Osteoblast (primary cell): ENCODE measurements around the gene NKAPD1. TPM values are rescaled to one million over a fixed set of nuclear protein-coding genes. Genes with fewer than 3 reads are reported as not detected.
A peak's percentile ranks its signal among the peaks of the same experiment; 100 is the strongest.

ENCODE experiments used
- DNase-seq: peaks from one replicate; pipeline ENCODE4 v3.0.0; 2011; ENCODE audit warnings: low spot score, mixed read lengths; ENCODE audit not compliant: insufficient read length; ENCODE audit errors: missing footprints
- H2AFZ ChIP-seq: 2 replicates; pipeline ENCODE4 v1.6.0; 2011; ENCODE audit warnings: mild to moderate bottlenecking, low read length
- H3K27ac ChIP-seq: 2 replicates; pipeline ENCODE4 v1.5.1; 2011; ENCODE audit warnings: mild to moderate bottlenecking, low read depth, low read length, moderate library complexity
- H3K27me3 ChIP-seq: 2 replicates; pipeline ENCODE4 v1.6.0; 2012; ENCODE audit warnings: mild to moderate bottlenecking, control low read depth, inconsistent platforms, low read length, moderate library complexity; ENCODE audit not compliant: insufficient read depth
- H3K36me3 ChIP-seq: 2 replicates; pipeline ENCODE4 v1.5.1; 2011; ENCODE audit warnings: mild to moderate bottlenecking, low read length, control low read depth, moderate library complexity; ENCODE audit not compliant: insufficient read depth
- H3K4me1 ChIP-seq: 2 replicates; pipeline ENCODE4 v1.5.1; 2011; ENCODE audit warnings: mild to moderate bottlenecking, low read length, control low read depth, moderate library complexity; ENCODE audit not compliant: insufficient read depth
- H3K4me2 ChIP-seq: 2 replicates; pipeline ENCODE4 v1.6.0; 2011; ENCODE audit warnings: mild to moderate bottlenecking, low read length; ENCODE audit not compliant: insufficient read depth
- H3K4me3 ChIP-seq: fragments of 200-600 bp; sonication (generic); 3 replicates; pipeline ENCODE4 v1.5.1; 2012; ENCODE audit warnings: mild to moderate bottlenecking, low read length, inconsistent platforms; ENCODE audit not compliant: insufficient read depth
- H3K79me2 ChIP-seq: 2 replicates; pipeline ENCODE4 v1.6.0; 2012; ENCODE audit warnings: mild to moderate bottlenecking, low read length, control low read depth, inconsistent platforms; ENCODE audit not compliant: insufficient read depth
- H3K9me3 ChIP-seq: 2 replicates; pipeline ENCODE4 v1.5.1; 2011; ENCODE audit warnings: low read depth, low read length, control low read depth
- H4K20me1 ChIP-seq: 2 replicates; pipeline ENCODE4 v1.6.0; 2012; ENCODE audit warnings: mild to moderate bottlenecking, low read length, control low read depth; ENCODE audit not compliant: insufficient read depth
- CTCF ChIP-seq: IDR thresholded peaks from 2 replicates; pipeline ENCODE4 v1.5.1; 2011; ENCODE audit warnings: mild to moderate bottlenecking, low read depth, low read length, moderate library complexity; ENCODE audit errors: extremely low read depth
- total RNA-seq: library from RNA; depleted of rRNA; stranded (reverse); fragments of >200 nt; gene quantifications from 2 replicates; pipeline ENCODE4 v1.2.3, GENCODE V29; 2012

The NKAPD1 gene
- total RNA-seq, 1 donor, result 37.6 TPM

GRCh38 chr11:112062923-112063322 is 11.2 kb upstream of the NKAPD1 start:
- no peaks in the 10 kb centered on the region for H3K79me2 ChIP-seq
- H3K4me2 ChIP-seq, result no peak overlapping the region
- no peaks in the 10 kb centered on the region for H4K20me1 ChIP-seq
- no peak overlapping the region for H3K27ac ChIP-seq
- H3K9me3 ChIP-seq, result no peaks in the 10 kb centered on the region
- H3K4me3 ChIP-seq, result no peak overlapping the region
- DNase-seq, result no peak
- no peaks in the 10 kb centered on the region for H3K27me3 ChIP-seq
- TF ChIP-seq CTCF, result no peak
- peaks cover 21% of the 10 kb centered on the region for H3K36me3 ChIP-seq
- no peaks in the 10 kb centered on the region for H3K4me1 ChIP-seq
- no peak overlapping the region for H2AFZ ChIP-seq

- no peak for DNase-seq
- TF ChIP-seq CTCF, result no peak
- H3K9me3 ChIP-seq, result no peaks in the 10 kb centered on the region
- peaks cover 4% of the 10 kb centered on the region for H4K20me1 ChIP-seq
- peaks cover 20% of the 10 kb centered on the region for H3K4me1 ChIP-seq
- H3K4me3 ChIP-seq, result no peak overlapping the region
- H3K4me2 ChIP-seq, result no peak overlapping the region
- no peak overlapping the region for H2AFZ ChIP-seq
- peaks cover 52% of the 10 kb centered on the region for H3K79me2 ChIP-seq
- H3K36me3 ChIP-seq, result peaks cover 67% of the 10 kb centered on the region
- H3K27ac ChIP-seq, result peak overlapping the region; percentile 88
- no peaks in the 10 kb centered on the region for H3K27me3 ChIP-seq
These were observed 8.6 kb downstream of the NKAPD1 start for GRCh38 chr11:112082729-112083128.

DNA sequence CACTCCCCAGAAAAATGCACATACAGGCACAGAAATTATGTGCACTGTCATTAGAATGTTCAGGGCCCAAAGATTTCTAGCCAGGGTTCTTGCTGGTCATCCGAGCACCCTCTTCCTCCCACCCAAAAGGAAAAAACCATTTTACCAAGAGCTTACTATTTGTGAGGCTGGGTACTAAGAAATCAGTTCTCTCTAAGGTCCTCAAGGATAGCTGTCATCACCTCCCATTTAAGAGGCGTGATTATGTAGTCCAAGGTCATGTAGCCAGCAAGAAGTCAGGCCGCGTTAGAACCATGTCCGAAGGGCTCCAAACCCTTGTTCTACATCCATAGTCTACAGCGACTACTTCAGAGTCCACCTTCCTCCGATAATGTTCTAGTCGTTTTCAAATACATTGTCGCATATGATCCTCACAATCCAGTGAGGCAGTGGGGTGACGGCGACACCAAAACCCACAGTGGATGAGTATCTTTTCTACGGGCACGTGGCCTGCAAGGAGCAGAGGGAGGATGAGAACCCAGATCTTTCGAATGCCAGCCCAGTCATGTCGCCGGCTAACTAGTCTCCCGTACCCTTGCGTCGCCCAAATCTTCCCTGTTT is 11.8 kb downstream of the NKAPD1 start:
- peaks cover 62% of the 10 kb centered on the region for H3K79me2 ChIP-seq
- peaks cover 6% of the 10 kb centered on the region for H4K20me1 ChIP-seq
- H3K9me3 ChIP-seq, result no peaks in the 10 kb centered on the region
- H3K36me3 ChIP-seq, result peaks cover 64% of the 10 kb centered on the region
- H3K27ac ChIP-seq, result peak overlapping the region; percentile 83
- H3K4me1 ChIP-seq, result peaks cover 22% of the 10 kb centered on the region
- H3K4me3 ChIP-seq, result peak overlapping the region; percentile 93
- peak; percentile 80 for DNase-seq
- peak overlapping the region; percentile 95 for H2AFZ ChIP-seq
- no peak for TF ChIP-seq CTCF
- peak overlapping the region; percentile 89 for H3K4me2 ChIP-seq
- H3K27me3 ChIP-seq, result no peaks in the 10 kb centered on the region

GRCh38 chr11:112086422-112087191 is 12.5 kb downstream of the NKAPD1 start, which contains the start of the genes SDHD and TIMM8B:
Gene SDHD (plus strand): TSS chr11:112086873. CDS start chr11:112086908, 35 bp downstream.
Gene TIMM8B (minus strand): TSS chr11:112086756. CDS start chr11:112086723, 33 bp downstream.
- peak; percentile 36 for TF ChIP-seq CTCF
- H3K36me3 ChIP-seq, result peaks cover 68% of the 10 kb centered on the region

More at GRCh38 chr11:112086422-112087191, 12.5 kb downstream of the NKAPD1 start, which contains the start of the genes SDHD and TIMM8B:
- H3K27ac ChIP-seq, result peak within 1 kb of the TSS; percentile 83
- H3K27me3 ChIP-seq, result no peaks in the 10 kb centered on the region
- H4K20me1 ChIP-seq, result peaks cover 8% of the 10 kb centered on the region
- peaks cover 22% of the 10 kb centered on the region for H3K4me1 ChIP-seq
- peak; percentile 91 for DNase-seq
- no peaks in the 10 kb centered on the region for H3K9me3 ChIP-seq
- H3K4me2 ChIP-seq, result peak within 1 kb of the TSS; percentile 89
- H3K4me3 ChIP-seq, result peak within 1 kb of the TSS; percentile 93
- peak within 1 kb of the TSS; percentile 95 for H2AFZ ChIP-seq
- H3K79me2 ChIP-seq, result peaks cover 62% of the 10 kb centered on the region
